H1 (cell line): ENCODE results near the gene TSPAN1. TPM values are rescaled to one million over a fixed set of nuclear protein-coding genes. Genes with fewer than 3 reads are reported as not detected.

Experiments used
- CTCF ChIA-PET: fragments of 300-600 bp; sonication (Branson Sonifier 250); formaldehyde crosslinking; loops from one replicate; lab custom pipeline; 2021; ENCODE audit not compliant: partially characterized antibody; lab: Charles Lee
- POLR2A ChIA-PET: fragments of 300-600 bp; sonication (Branson Sonifier 250); formaldehyde crosslinking; loops from one replicate; lab custom pipeline; 2021; ENCODE audit warnings: inconsistent platforms; ENCODE audit not compliant: partially characterized antibody; lab: Charles Lee
- DNase-seq, 2 experiments: peaks; one replicate each; pipeline versions ENCODE4 v3.0.0 to v3.0.0-alpha.2; 2010 to 2022; ENCODE audit warnings: low spot score in 2 of 2, low read depth in 1 of 2, mixed read lengths in 1 of 2
- FAIRE-seq: peaks from 2 replicates; lab custom pipeline; 2011; peaks lifted over from hg19 to GRCh38; lab: Jason Lieb, UNC
- H2AFZ ChIP-seq: 2 replicates; pipeline ENCODE4 v1.8.1; 2012; ENCODE audit warnings: low read length, inconsistent platforms
- H2AK5ac ChIP-seq: 2 replicates; pipeline ENCODE4 v1.6.1; 2013; ENCODE audit warnings: low read depth, low read length
- H2BK120ac ChIP-seq: replicated peaks from 2 replicates; pipeline ENCODE3; 2013; ENCODE audit warnings: low read depth, low read length, inconsistent platforms
- H2BK12ac ChIP-seq: 2 replicates; pipeline ENCODE4 v1.6.1; 2013; ENCODE audit warnings: low read depth, low read length
- H2BK15ac ChIP-seq: 2 replicates; pipeline ENCODE4 v1.6.1; 2013; ENCODE audit warnings: low read length
- H2BK20ac ChIP-seq: 2 replicates; pipeline ENCODE4 v1.6.1; 2013; ENCODE audit warnings: low read length
- H2BK5ac ChIP-seq: 2 replicates; pipeline ENCODE4 v1.6.1; 2013; ENCODE audit warnings: low read depth, low read length
- H3K14ac ChIP-seq: 2 replicates; pipeline ENCODE4 v1.6.1; 2013; ENCODE audit warnings: inconsistent platforms; ENCODE audit not compliant: insufficient read length
- H3K18ac ChIP-seq: 2 replicates; pipeline ENCODE4 v1.6.1; 2013; ENCODE audit warnings: low read length; ENCODE audit errors: extremely low read depth
- H3K23ac ChIP-seq: 2 replicates; pipeline ENCODE4 v1.6.1; 2013; ENCODE audit warnings: inconsistent platforms; ENCODE audit not compliant: insufficient read length
- H3K23me2 ChIP-seq: 2 replicates; pipeline ENCODE4 v1.6.1; 2013; ENCODE audit warnings: low read depth, low read length
- H3K27ac ChIP-seq: 2 replicates; pipeline ENCODE4 v1.6.1; 2011; ENCODE audit warnings: low read depth, low read length, inconsistent platforms
- H3K27me3 ChIP-seq, 4 experiments: replicated peaks in 1 of 4; 1 replicate in 1 of 4; 2 replicates in 3 of 4; pipeline versions ENCODE4 v1.6.1 to v1.8.1; 2011 to 2013; ENCODE audit warnings: low read length in 3 of 4, mild to moderate bottlenecking in 3 of 4, inconsistent platforms in 2 of 4, mixed read lengths in 2 of 4, moderate library complexity in 1 of 4; ENCODE audit not compliant: control insufficient read depth in 3 of 4, insufficient read depth in 3 of 4; ENCODE audit errors: extremely low read depth in 1 of 4
- H3K36me3 ChIP-seq, 4 experiments: 2 replicates each; pipeline versions ENCODE4 v1.6.1 to v1.8.1; 2011 to 2013; ENCODE audit warnings: mild to moderate bottlenecking in 4 of 4, low read length in 3 of 4, moderate library complexity in 2 of 4, control low read depth in 1 of 4, inconsistent platforms in 1 of 4; ENCODE audit not compliant: insufficient read depth in 4 of 4, control insufficient read depth in 2 of 4
- H3K4ac ChIP-seq: replicated peaks from 2 replicates; pipeline ENCODE3; 2013; ENCODE audit warnings: low read length, low read depth, mixed read lengths, inconsistent platforms; ENCODE audit not compliant: insufficient read length
- H3K4me1 ChIP-seq, 4 experiments: replicated peaks in 1 of 4; 1 replicate in 1 of 4; 2 replicates in 3 of 4; pipeline versions ENCODE4 v1.6.1 to v1.8.1; 2011 to 2013; ENCODE audit warnings: low read length in 3 of 4, inconsistent platforms in 2 of 4, mixed read lengths in 1 of 4; ENCODE audit not compliant: insufficient read depth in 4 of 4, control insufficient read depth in 3 of 4
- H3K4me2 ChIP-seq, 2 experiments: 2 replicates each; pipeline versions ENCODE4 v1.6.1 to v1.8.1; 2011 to 2013; ENCODE audit warnings: low read depth in 2 of 2, low read length in 2 of 2, control low read depth in 1 of 2, inconsistent platforms in 1 of 2, mild to moderate bottlenecking in 1 of 2; ENCODE audit not compliant: insufficient read depth in 1 of 2
- H3K4me3 ChIP-seq, 4 experiments: fragments of 200-600, 300-600 bp in 1 of 4; sonication (generic), shearing (Covaris generic), sonication (Bioruptor Twin) in 1 of 4; 2 replicates each; pipeline versions ENCODE4 v1.5.1 to v1.8.1; 2011 to 2016; ENCODE audit warnings: low read length in 4 of 4, low read depth in 3 of 4, control low read depth in 2 of 4, inconsistent platforms in 2 of 4, mild to moderate bottlenecking in 2 of 4, mixed read lengths in 1 of 4, moderate library complexity in 1 of 4; ENCODE audit not compliant: insufficient read depth in 2 of 4; ENCODE audit errors: extremely low read depth in 1 of 4
- H3K56ac ChIP-seq: replicated peaks from 2 replicates; pipeline ENCODE3; 2013; ENCODE audit warnings: low read depth, mild to moderate bottlenecking, mixed read lengths, low read length, inconsistent platforms; ENCODE audit not compliant: insufficient read length
- H3K79me1 ChIP-seq: 2 replicates; pipeline ENCODE4 v1.6.1; 2013; ENCODE audit warnings: low read depth, low read length, control low read depth
- H3K79me2 ChIP-seq, 2 experiments: 2 replicates each; pipeline versions ENCODE4 v1.6.1 to v1.8.1; 2012 to 2013; ENCODE audit warnings: low read length in 2 of 2, mild to moderate bottlenecking in 2 of 2, inconsistent platforms in 1 of 2; ENCODE audit not compliant: insufficient read depth in 2 of 2, control insufficient read depth in 1 of 2
- H3K9ac ChIP-seq, 4 experiments: replicated peaks in 1 of 4; 1 replicate in 1 of 4; 2 replicates in 3 of 4; pipeline versions ENCODE4 v1.6.1 to v1.8.1; 2011 to 2013; ENCODE audit warnings: low read depth in 3 of 4, low read length in 3 of 4, control low read depth in 2 of 4, mild to moderate bottlenecking in 2 of 4, moderate library complexity in 2 of 4, inconsistent platforms in 1 of 4; ENCODE audit errors: extremely low read depth in 1 of 4
- H3K9me3 ChIP-seq, 2 experiments: 2 replicates each; pipeline versions ENCODE4 v1.6.1 to v1.8.1; 2012 to 2013; ENCODE audit warnings: mild to moderate bottlenecking in 2 of 2, moderate library complexity in 2 of 2, control low read depth in 1 of 2, inconsistent platforms in 1 of 2, low read depth in 1 of 2, low read length in 1 of 2, mixed read lengths in 1 of 2; ENCODE audit not compliant: insufficient read depth in 2 of 2
- H4K20me1 ChIP-seq, 2 experiments: replicated peaks in 1 of 2; 2 replicates each; pipeline versions ENCODE3 to v1.8.1; 2011 to 2013; ENCODE audit warnings: inconsistent platforms in 2 of 2, low read length in 2 of 2, mild to moderate bottlenecking in 1 of 2; ENCODE audit not compliant: insufficient read depth in 2 of 2, control insufficient read depth in 1 of 2
- H4K5ac ChIP-seq: 2 replicates; pipeline ENCODE4 v1.6.1; 2013; ENCODE audit warnings: low read length, low read depth, mixed read lengths, inconsistent platforms; ENCODE audit not compliant: insufficient read length
- H4K8ac ChIP-seq: 2 replicates; pipeline ENCODE4 v1.8.0; 2013; ENCODE audit warnings: mild to moderate bottlenecking, moderate library complexity, low read length, inconsistent platforms; ENCODE audit not compliant: insufficient read depth; ENCODE audit errors: extremely low read depth
- H4K91ac ChIP-seq: replicated peaks from 2 replicates; pipeline ENCODE3; 2013; ENCODE audit warnings: low read length, mixed read lengths, inconsistent platforms; ENCODE audit not compliant: insufficient read length
- ATF3 ChIP-seq: IDR thresholded peaks from 2 replicates; pipeline ENCODE4 v1.6.1; 2011; ENCODE audit warnings: low read depth, mild to moderate bottlenecking, low read length; ENCODE audit not compliant: insufficient read depth
- BCL11A ChIP-seq, 2 experiments: IDR thresholded peaks; one replicate each; pipeline ENCODE4 v1.6.1; 2011; ENCODE audit warnings: low read depth in 2 of 2, low read length in 2 of 2, mild to moderate bottlenecking in 2 of 2
- CBX8 ChIP-seq: fragments of 300-800, 300-1000 bp; sonication (generic); IDR thresholded peaks from 2 replicates; pipeline ENCODE4 v1.7.1; 2016; ENCODE audit warnings: low read depth, low read length, borderline replicate concordance
- EGR1 ChIP-seq: IDR thresholded peaks from 2 replicates; pipeline ENCODE4 v1.6.1; 2011; ENCODE audit warnings: low read depth, low read length, borderline replicate concordance
- FOSL1 ChIP-seq: IDR thresholded peaks from 2 replicates; pipeline ENCODE4 v1.6.1; 2011; ENCODE audit warnings: mild to moderate bottlenecking, low read depth, low read length, moderate library complexity; ENCODE audit not compliant: insufficient read depth
- PHF8 ChIP-seq: fragments of 200-600 bp; sonication (generic); conservative IDR thresholded peaks from 2 replicates; pipeline ENCODE4 v1.7.1; 2012; ENCODE audit warnings: low read depth, mild to moderate bottlenecking, inconsistent platforms, low read length, moderate library complexity
- POLR2AphosphoS5 ChIP-seq: IDR thresholded peaks from 2 replicates; pipeline ENCODE4 v1.6.1; 2011; ENCODE audit warnings: low read depth, low read length
- RAD21 ChIP-seq, 2 experiments: IDR thresholded peaks in 1 of 2; conservative IDR thresholded peaks in 1 of 2; 2 replicates each; pipeline ENCODE4 v1.6.1; 2011; ENCODE audit warnings: low read depth in 2 of 2, low read length in 2 of 2, improper control_type of control experiment in 1 of 2, inconsistent platforms in 1 of 2, mild to moderate bottlenecking in 1 of 2, moderate library complexity in 1 of 2
- RFX5 ChIP-seq: IDR thresholded peaks from 2 replicates; pipeline ENCODE4 v1.6.1; 2011; ENCODE audit warnings: low read depth, low read length, improper control_type of control experiment, borderline replicate concordance
- RNF2 ChIP-seq: fragments of 200-900, 300-1000 bp; sonication (generic); IDR thresholded peaks from 2 replicates; pipeline ENCODE4 v1.7.1; 2016; ENCODE audit warnings: borderline replicate concordance, low read depth, mild to moderate bottlenecking, antibody characterized with exemption, low read length; ENCODE audit not compliant: poor library complexity, severe bottlenecking; ENCODE audit errors: missing control alignments
- SP1 ChIP-seq: IDR thresholded peaks from 2 replicates; pipeline ENCODE4 v1.6.1; 2011; ENCODE audit warnings: low read depth, low read length
- SP4 ChIP-seq: IDR thresholded peaks from 2 replicates; pipeline ENCODE4 v1.6.1; 2012; ENCODE audit warnings: low read length, inconsistent platforms
- TEAD4 ChIP-seq: IDR thresholded peaks from 2 replicates; pipeline ENCODE4 v1.6.1; 2012; ENCODE audit warnings: low read depth, low read length, inconsistent platforms, mixed read lengths
- YY1 ChIP-seq: IDR thresholded peaks from 2 replicates; pipeline ENCODE4 v1.6.1; 2011; ENCODE audit warnings: low read depth, mild to moderate bottlenecking, low read length
- whole genome bisulfite sequencing, 2 experiments: shearing (Covaris generic) in 1 of 2; methylation state at CpG; one replicate each; pipeline versions ENCODE4 v1.1.6 to v1.1.7; 2013 to 2015; ENCODE audit warnings: low lambda C conversion rate in 2 of 2, mixed read lengths in 2 of 2, inconsistent platforms in 1 of 2, low coverage in 1 of 2, missing lambda C conversion rate in 1 of 2; ENCODE audit not compliant: insufficient replicate concordance in 2 of 2, insufficient coverage in 1 of 2, insufficient read length in 1 of 2; ENCODE audit errors: extremely low coverage in 1 of 2, missing lambda C conversion rate in 1 of 2; 5-methylcytosine and 5-hydroxymethylcytosine counted together
- polyA plus RNA-seq, 7 experiments: library from polyadenylated mRNA; depleted of rRNA in 3 of 7; stranded (reverse) in 5 of 7; unstranded in 2 of 7; fragments of >200 nt in 5 of 7; fragments of 200-250 nt in 2 of 7; gene quantifications; 1 replicate in 5 of 7; 2 replicates in 1 of 7; 4 replicates in 1 of 7; pipeline versions ENCODE4 v1.2.1 to v1.2.3, GENCODE V29; 2011 to 2013; ENCODE audit warnings: missing spikeins in 2 of 7, mixed read lengths in 2 of 7
- total RNA-seq: library from RNA; stranded (reverse); fragmentation: NEBNext Ultra II Directional; extraction: Animal tissue kit (Norgen Biotek cat#: 25700); gene quantifications from 2 replicates; pipeline ENCODE4 v1.2.1, GENCODE V29; 2021

TSPAN1 gene
- total and polyA plus RNA-seq, 2 of the 8 experiments (the other 6 are each of a cell fraction or from before 2014, with no cell fraction given) = 0.05 TPM; not detected in 1

GRCh38 chr1:46150085-46150484, 24.8 kb upstream of the TSPAN1 start:
- ChIA-PET POLR2A (interaction anchor here (1.0 kb wide), 1 partner anchor 18 kb away, joined by 3 read pairs; the partner anchor contains the start of gene PIK3R3), CTCF (no interaction called here)
- Histone ChIP-seq H4K8ac (no peak overlapping the region), H3K4ac (no peak overlapping the region), H3K79me2 (no peaks in the 10 kb centered on the region), H4K91ac (no peak overlapping the region), H3K36me3 (no peaks in the 10 kb centered on the region), H3K79me1 (no peaks in the 10 kb centered on the region), H3K9ac (no peak overlapping the region), H3K23me2 (no peaks in the 10 kb centered on the region; the same call in 1 of the 2 replicates), H3K27ac (no peak overlapping the region), H3K14ac (no peak overlapping the region), H4K5ac (no peak overlapping the region), H2BK12ac (no peak overlapping the region), H3K9me3 (no peaks in the 10 kb centered on the region), H2BK20ac (no peak overlapping the region), H3K4me2 (no peak overlapping the region), H3K23ac (no peak overlapping the region), H3K27me3 (no peaks in the 10 kb centered on the region), H2BK5ac (no peak overlapping the region), H2AFZ (no peak overlapping the region), H2AK5ac (no peak overlapping the region), H3K4me3 (no peak overlapping the region), H2BK15ac (no peak overlapping the region), H3K4me1 (no peaks in the 10 kb centered on the region), H3K18ac (no peak overlapping the region), H4K20me1 (no peaks in the 10 kb centered on the region), H2BK120ac (no peak overlapping the region), H3K56ac (no peak overlapping the region)
- WGBS, 2 experiments = 90% methylated on average over 2 of the region's 2 CpGs; no CpG with 5 or more reads in 1 of the 2 experiments
- FAIRE-seq (no peak), DNase-seq (no peak)
- no peak for TF ChIP-seq ATF3
- no peak for TF ChIP-seq RAD21 (IDR thresholded peaks at IDR 0.05 in 1 of 2, conservative IDR thresholded peaks at IDR 0.05 in 1 of 2; ENCODE audit: low read depth in 2 of 2, low read length in 2 of 2)
- no peak for TF ChIP-seq RFX5
- no peak for TF ChIP-seq YY1
- no peak for TF ChIP-seq BCL11A (IDR thresholded peaks at IDR 0.05; ENCODE audit: low read depth in 2 of 2, low read length in 2 of 2)
- TF ChIP-seq RNF2 = no peak
- no peak for TF ChIP-seq PHF8
- TF ChIP-seq POLR2AphosphoS5 = no peak
- no peak for TF ChIP-seq SP4
- no peak for TF ChIP-seq SP1
- no peak for TF ChIP-seq CBX8
- no peak for TF ChIP-seq EGR1
- no peak for TF ChIP-seq FOSL1
- no peak for TF ChIP-seq TEAD4
